HG03095 (cell line): ENCODE results near the gene MOAP1.
"Not testable (repeated sequence)": the region's sequence is repeated elsewhere in the genome, so short reads cannot be mapped to it uniquely, and the experiment has no call there.

Experiments used
- ATAC-seq: cut with Tn5 transposase; IDR thresholded peaks from one replicate; pipeline ENCODE4 v1.9.1; 2021; ENCODE audit warnings: moderate library complexity; ENCODE audit not compliant: unreplicated experiment

MOAP1 gene

DNA sequence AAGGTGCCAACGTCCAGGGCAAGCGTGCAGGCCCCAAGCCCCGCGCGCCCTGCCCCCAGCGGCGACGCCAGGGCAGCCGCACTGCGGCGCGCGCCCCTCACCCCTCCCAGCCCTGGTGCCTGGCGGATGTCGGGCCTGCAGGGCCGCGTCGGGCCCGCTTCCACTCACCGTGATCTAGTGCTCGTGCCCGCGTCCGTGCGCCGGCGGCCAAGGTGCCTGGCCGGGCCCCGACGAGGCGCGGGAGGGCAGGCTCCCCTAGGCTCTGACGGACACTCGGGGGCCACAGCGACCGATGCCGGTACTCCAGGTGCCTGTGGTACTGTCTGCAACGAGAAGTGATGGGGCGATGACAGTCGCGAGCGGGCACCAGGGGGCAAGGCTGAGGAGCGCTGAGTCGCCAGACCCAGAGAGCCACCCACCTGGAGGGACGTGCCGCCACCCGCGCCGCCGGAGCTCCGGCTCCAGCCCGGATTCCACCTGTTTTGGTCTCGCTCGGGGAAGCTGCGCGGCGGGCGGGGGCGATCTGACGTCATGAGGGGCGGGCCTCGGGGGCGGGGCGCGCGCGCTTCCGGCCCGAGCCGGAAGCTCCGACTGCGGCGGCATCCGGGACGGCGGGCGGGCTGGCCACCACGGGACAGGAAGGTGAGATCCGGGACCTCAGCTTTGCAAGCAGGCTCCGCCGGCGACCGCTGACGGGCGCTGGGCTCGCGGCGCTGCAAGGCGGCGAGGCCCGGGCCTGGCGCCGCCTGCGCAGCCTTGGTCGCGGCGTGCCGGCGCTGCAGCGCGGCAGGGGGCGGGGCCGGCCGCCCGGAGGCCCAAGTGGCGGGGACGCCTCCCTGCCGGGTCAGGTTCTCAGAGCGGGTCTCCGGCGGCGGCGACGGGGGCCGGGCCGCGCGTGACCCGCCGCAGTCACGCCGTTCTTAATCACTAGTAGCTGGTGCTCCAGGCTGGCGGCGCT lies at the start of gene MOAP1, which contains the start of gene LYSET:
MOAP1 (minus strand) TSS at position 507 of the 958 bp plus-strand sequence. CDS start 655 bp downstream, outside the sequence.
LYSET (plus strand) TSS at position 927 of the 958 bp plus-strand sequence. CDS start 89 bp downstream, outside the sequence.
- ATAC-seq = peak; percentile 84

- ATAC-seq = not testable (repeated sequence)
These were observed 48.4 kb upstream of the MOAP1 start for GRCh38 chr14:93233078-93233477.

DNA sequence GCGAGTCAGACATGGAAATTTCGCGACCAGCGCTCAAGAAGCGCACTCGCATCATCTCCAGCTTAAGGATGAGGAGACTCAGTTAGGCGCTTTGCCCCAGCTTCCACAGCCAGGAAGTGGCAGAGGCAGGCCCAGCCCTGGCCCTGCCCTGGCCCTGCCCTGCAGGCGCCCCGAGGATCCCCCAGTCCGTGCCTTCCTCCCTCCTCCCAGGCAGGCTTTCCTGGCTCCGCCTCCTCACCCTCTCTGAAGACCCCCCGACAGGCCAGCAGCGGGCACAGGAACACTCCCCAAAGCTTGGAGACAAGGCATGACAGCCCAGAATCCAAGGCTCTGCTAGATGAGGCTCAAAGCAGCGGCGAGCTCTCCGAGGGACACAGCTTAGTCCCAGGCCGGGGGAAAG lies 47.5 kb upstream of the MOAP1 start:
- ATAC-seq = no peak

GRCh38 chr14:93231129-93231979 lies 46.7 kb upstream of the MOAP1 start:
- no peak for ATAC-seq

DNA sequence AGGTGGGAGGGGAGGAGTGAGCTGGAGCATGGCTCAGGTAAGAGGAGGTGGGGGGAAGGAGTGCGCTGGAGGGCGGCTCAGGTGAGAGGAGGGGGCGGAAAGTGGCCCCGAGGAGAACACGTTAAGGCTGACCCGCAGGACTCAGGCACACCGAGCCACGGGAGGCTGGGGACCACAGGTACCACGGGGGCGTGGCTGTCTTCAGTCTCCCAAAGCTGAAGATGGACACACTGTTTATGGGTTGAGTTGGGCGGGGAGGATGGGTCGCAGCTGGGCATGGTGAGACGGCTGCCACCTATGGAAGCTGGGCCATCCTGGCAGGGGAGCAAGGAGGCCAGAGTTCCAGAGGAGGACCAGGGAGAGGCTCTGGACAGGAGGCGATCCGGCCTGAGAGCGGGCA lies 45.8 kb upstream of the MOAP1 start:
- no peak for ATAC-seq

DNA sequence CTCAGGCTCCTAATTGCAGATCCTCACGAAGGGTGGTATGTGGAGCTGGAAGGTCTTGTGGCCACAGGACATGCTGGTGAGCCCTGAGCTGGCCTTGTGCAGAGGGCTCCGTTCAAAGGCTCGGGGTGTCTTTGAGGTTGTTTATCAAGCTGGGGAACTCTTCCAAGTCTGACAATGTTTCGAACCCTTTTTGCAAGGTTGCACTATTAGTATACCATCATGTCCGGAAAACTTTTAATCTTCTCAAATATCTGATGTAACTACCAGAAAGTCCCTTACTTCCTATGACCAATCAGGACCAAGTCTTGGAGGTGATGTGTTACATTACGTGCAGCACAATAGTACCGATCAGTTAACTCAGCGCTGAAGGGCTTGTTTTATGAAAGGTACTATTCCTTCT lies 43.9 kb upstream of the MOAP1 start:
- no peak for ATAC-seq

DNA sequence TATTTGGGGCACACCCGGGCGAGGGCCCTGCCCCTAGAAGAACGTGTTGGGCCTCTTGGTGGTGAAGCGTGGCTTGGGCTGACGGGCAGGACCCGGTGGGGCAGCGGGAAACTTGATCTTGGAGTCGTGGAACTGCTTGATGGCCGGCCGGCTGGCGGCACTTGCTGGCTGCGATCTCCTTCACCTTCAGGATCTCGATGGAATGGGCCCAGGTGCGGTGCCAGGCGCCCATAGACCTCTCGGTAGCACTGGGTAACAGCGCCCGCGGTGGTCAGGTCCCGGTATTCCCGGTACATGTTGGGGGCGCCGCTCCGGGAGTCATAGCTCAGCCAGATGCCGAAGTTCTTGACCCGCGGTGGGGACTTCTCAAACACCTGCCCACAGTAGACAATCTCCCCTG lies 38.9 kb upstream of the MOAP1 start:
- no peak for ATAC-seq

DNA sequence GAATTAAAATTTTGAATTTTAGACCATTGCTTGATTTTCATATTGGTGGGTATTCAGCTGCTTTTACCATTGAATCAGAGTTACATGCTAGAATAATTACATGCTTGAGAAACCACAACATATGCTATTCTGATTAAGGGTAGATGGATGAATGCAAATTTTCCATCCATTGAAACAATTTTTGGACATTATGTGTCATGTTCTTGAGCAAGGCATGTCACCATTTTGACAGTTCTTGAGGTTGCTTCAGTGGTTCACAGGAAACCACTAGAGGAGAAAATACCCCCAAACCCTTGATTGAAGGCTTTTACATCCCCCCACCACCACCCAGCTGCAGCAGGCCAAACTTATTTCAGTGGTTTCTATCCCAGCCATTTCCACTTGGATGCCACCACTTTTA lies 35.8 kb upstream of the MOAP1 start:
- ATAC-seq = no peak

DNA sequence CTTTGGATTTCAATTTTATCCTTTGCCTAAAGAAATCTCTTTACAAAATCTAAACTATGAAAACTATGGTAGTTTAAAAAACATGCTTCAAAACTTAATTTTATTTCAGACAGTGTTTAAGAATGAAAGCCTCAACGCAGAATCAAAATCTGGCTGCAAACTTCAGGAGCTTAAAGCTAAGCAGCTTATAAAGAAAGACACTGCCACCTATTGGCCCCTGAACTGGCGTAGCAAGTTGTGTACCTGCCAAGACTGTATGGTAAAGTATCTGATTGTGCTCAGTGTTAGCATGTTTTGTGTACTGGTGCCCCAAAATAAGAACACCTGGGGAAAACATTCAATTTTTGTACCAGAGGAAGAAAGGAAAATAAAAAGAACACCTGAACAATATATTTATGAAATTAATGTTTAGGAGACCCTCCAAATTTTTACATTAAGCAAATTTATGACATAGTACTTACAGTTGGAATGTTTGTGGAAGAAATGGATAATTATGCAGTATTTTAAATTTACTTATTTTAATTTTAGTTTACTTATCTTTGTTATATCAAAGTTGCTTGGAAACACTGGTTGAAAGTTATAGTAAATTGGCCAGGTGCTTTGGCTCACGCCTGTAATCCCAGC lies 34.5 kb upstream of the MOAP1 start:
- peak; percentile 68 for ATAC-seq

GRCh38 chr14:93214598-93214997 lies 29.9 kb upstream of the MOAP1 start:
- ATAC-seq = no peak

DNA sequence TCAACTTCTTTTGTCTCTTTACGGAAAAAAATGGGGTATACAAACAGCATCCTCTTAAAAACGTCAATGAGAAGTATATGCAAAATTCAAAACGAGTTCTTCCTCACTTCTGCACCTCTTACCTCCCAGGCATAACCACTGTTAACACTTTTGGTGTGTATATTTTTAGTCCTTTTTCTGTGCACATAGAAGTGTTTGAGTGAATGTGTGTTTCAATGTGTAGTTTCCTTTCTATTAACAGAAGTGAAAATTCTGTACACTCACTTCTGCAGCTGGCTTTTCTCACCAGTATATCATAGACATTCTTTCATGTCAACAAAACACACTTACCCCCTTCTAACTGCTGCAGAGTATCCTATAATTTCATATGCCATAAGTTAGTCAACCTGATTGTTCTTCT lies 27.7 kb upstream of the MOAP1 start:
- peak; percentile 70 for ATAC-seq

DNA sequence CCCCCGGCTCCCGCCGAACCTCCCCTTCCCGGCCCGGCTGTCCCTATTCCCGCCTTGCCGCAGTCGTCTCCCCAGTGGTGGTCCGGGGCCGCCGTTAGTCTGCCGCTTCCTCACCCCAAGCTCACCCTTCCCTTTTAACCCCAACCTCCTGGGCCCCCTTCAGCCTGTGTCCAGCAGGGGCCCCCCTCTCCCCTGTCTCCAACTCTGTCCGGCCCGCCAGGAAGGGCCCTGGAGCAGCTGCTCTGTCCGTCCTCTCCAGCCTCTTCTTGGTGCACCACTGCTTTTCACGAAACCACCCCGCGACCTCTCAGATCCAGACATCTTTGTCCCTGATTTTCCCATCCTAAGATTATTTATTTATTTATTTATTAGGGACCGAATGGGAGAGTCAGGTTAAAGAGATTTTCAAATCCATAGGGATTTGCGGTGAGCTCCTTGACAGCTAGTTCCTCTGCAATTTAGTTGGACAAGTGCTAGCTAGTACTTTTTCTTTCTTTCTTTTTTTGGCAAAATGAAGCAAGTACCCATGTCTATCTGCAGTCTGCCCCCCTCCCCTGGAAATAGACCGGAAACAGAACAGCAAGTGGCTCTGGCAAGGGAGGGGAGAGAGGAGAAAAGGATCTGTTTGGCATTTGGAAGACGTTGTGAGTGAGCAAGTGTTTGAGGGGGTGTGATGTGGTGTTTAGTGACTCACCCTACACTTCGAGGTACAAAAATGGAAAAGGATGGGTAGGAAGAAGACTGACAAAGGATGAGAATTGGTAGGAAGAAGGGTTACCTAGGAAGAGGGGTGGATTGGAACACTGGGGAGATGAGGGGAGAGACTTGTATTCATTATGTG lies 23.0 kb upstream of the MOAP1 start:
- peak; percentile 37 for ATAC-seq

DNA sequence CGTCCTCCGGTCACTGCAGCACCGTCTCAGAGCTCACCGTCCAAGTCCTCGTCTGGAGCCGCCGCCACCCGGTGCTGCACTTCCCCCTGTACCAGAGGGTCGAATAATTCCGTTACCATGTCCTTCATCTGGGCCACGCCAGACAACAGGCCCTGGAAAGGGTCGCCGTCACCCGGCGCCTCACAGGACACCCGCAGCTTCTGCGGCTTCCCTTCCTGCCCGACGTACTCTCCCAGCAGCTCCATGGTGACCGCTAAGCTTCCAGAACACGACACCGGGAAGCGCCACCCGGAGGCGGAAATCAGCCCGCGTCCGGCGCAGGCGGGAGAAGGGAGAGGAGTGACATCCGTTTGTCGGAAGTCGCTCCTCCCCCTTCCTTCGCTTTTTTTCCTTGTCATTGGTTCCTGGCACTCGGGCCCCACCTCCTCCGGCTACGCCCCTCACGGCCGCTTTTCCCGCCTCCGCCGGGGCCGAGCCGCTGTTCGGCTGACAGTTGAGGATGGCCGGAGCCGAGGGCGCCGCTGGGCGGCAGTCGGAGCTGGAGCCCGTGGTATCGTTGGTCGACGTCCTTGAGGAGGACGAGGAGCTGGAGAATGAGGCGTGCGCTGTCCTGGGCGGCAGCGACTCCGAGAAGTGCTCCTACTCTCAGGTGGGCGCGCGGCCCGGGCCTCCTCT lies 22.2 kb upstream of the MOAP1 start, which contains the start of the genes GON7 and UBR7:
GON7 (minus strand) TSS at position 273 of the 675 bp plus-strand sequence; CDS start at position 245, 28 bp downstream.
UBR7 (plus strand) TSS at position 464 of the 675 bp plus-strand sequence; CDS start at position 500, 36 bp downstream.
- peak; percentile 82 for ATAC-seq

- ATAC-seq = no peak
These were observed 16.5 kb upstream of the MOAP1 start for GRCh38 chr14:93201155-93201704.

DNA sequence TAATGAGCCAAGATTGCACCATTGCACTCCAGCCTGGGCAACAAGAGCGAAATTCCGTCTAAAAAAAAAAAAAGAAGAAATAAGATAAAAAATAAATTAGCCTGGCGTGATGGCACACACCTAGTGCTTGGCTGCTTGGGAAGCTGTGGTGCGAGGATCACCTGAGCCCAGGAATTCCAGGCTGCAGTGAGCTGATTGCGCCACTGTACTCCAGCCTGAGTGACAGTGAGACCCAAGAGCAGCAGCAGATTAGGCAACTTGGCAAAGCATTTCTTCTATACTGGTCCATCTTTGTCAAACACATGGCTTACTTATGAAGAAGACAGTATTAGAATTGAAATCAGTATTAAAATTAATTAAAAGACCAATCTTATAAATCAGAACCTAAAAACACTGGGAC lies 15.9 kb upstream of the MOAP1 start:
- no peak for ATAC-seq

DNA sequence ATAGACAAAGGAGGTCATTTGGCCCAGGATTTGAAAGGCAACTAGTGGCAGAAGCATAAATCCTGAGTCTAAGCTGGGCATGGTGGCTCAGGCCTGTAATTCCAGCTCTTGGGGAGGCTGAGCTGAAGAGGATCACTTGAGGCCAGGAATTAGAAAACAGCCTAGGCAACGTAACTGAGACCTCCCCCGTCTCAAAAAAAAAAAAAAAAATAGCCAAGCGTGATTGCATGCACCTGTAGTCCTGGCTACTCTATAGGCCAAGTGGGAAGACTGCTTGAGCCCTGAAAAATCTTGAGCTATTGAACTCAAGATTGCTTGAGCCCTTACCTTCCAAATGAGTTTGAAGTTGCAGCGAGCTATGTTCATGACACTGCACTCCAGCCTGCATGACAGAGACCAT lies 14.3 kb upstream of the MOAP1 start:
- no peak for ATAC-seq

DNA sequence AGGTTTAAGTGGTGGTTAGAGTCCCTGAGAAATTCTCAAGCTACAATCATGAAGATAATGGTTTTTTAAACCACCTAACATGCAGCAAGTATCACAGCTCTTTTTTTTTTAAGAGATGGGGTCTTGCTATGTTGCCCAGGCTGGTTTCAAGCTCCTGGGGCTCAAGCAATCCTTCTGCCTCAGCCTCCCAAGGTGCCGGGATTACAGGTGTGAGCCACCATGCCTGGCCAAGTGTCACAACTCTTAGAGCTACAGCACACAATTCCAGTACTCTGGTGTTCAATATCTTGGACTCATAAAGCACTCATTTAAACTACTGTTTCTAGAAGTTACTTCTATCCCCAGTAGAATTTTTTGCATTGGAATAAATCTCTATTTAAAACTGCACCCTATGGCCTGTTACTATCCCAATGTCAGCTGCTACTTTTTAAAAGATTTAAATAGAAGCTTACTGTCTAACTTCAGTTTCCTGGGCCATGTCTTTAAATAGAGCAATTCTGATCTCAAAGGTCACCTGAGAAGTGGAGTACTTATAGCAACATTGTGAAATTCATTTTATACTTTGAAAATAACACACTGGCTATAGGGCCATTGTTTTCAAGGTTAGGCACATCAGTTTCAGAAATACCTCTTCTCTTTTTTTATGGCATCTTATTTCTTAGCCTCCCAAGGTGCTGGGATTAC lies 10.8 kb upstream of the MOAP1 start:
- no peak for ATAC-seq

DNA sequence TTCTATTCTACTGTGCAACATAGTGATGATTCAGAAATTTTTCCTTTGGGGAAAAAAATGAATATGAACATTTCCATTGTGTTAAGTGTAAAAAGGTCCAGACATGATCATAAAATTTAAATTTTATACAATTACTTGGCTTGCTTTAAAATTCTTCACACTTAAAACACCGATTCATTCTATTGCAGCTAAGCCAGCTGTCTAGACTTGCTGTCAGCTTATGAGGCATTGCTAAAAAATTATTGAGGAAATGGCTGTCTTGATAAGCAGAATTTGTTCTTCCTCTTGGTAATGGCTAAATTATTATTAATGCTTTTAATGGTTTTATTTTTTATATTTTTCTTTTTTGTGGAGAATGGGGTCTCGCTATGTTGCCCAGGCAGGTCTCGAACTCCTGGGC lies 2.3 kb upstream of the MOAP1 start:
- ATAC-seq = no peak

DNA sequence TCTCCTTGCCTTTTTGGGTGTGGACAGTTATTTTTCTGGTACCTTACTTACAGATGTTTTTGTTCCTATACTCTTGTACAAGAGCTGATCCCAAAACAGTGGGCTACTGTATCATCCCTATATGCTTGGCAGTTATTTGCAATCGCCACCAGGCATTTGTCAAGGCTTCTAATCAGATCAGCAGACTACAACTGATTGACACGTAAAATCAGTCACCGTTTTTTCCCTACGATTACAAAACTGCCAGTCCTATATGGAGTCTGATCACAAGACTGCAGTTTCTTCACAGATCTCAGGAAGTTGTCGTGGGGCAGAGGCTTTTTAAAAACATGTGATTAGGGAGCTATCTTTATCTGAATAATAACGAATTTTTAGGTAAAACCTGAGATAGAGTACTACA lies 1.8 kb upstream of the MOAP1 start:
- ATAC-seq = no peak
